NCI-H345 treated with DMSO at 0.1 percent for 48 hours (cell line): ENCODE data around the gene IRAK2.

ENCODE experiments used
- DNase-seq: peaks from one replicate; lab custom pipeline; 2025; ENCODE audit not compliant: unreplicated experiment; lab: John Stamatoyannopoulos, UW

Gene IRAK2

GRCh38 chr3:10188804-10189556 lies 24.3 kb downstream of the IRAK2 start:
- DNase-seq, result no peak

GRCh38 chr3:10189557-10190354 lies 25.0 kb downstream of the IRAK2 start:
- DNase-seq, result no peak

- no peak for DNase-seq
Measured at GRCh38 chr3:10192953-10193691, 28.4 kb downstream of the IRAK2 start.

GRCh38 chr3:10193692-10194327 lies 29.1 kb downstream of the IRAK2 start:
- no peak for DNase-seq

GRCh38 chr3:10194328-10195071 lies 29.8 kb downstream of the IRAK2 start:
- no peak for DNase-seq

- no peak for DNase-seq
Measured at GRCh38 chr3:10195366-10196089, 30.8 kb downstream of the IRAK2 start.

- DNase-seq, result no peak
Measured at GRCh38 chr3:10196389-10197052, 31.8 kb downstream of the IRAK2 start.

GRCh38 chr3:10198226-10198625 lies 33.5 kb downstream of the IRAK2 start:
- no peak for DNase-seq

GRCh38 chr3:10198761-10199649 lies 34.3 kb downstream of the IRAK2 start:
- no peak for DNase-seq

GRCh38 chr3:10204921-10205320 lies 40.2 kb downstream of the IRAK2 start:
- DNase-seq, result no peak

GRCh38 chr3:10205451-10206165 lies 40.9 kb downstream of the IRAK2 start:
- DNase-seq, result no peak

GRCh38 chr3:10206166-10206511 lies 41.4 kb downstream of the IRAK2 start:
- no peak for DNase-seq

- no peak for DNase-seq
Measured at GRCh38 chr3:10213156-10213792, 48.6 kb downstream of the IRAK2 start.

GRCh38 chr3:10215578-10216368 lies 51.1 kb downstream of the IRAK2 start:
- no peak for DNase-seq

- no peak for DNase-seq
Measured at GRCh38 chr3:10217359-10217758, 52.6 kb downstream of the IRAK2 start.

GRCh38 chr3:10219737-10220136 lies 55.0 kb downstream of the IRAK2 start:
- DNase-seq, result no peak
